K562 (cell line): ENCODE data around the gene ALG1. TPM values are rescaled to one million over a fixed set of nuclear protein-coding genes. Genes with fewer than 3 reads are reported as not detected.

Source experiments
- ATAC-seq: fragments of 200-7000 bp; cut with Tn5 transposase; 3 replicates; pipeline ENCODE4 v1.9.1; 2020; ENCODE audit warnings: moderate library complexity
- BruUV-seq: library from RNA; stranded (reverse); fragments of 400-500 nt; replicated peaks from 2 replicates; lab custom pipeline; 2021; lab: Mats Ljungman, UMichigan
- CTCF ChIA-PET: fragments of 300-600 bp; formaldehyde crosslinking; extraction: SDS; loops from one replicate; lab custom pipeline; 2021; ENCODE audit warnings: low intra/inter-chr PET ratio; lab: Yijun Ruan, JAX
- POLR2A ChIA-PET: fragments of 300-600, 350-650 bp; sonication (Branson Sonifier 250); formaldehyde crosslinking; extraction: SDS; loops from one replicate; lab custom pipeline; 2021; ENCODE audit warnings: antibody characterized with exemption, inconsistent platforms; lab: Yijun Ruan, JAX
- DNase-seq, 4 experiments: peaks; one replicate each; pipeline versions ENCODE4 v3.0.0 to v3.0.0-alpha.2; 2011 to 2018; ENCODE audit warnings: low spot score in 3 of 4, mixed read lengths in 3 of 4; ENCODE audit errors: extremely low read depth in 1 of 4
- FAIRE-seq: peaks from 2 replicates; lab custom pipeline; 2011; peaks lifted over from hg19 to GRCh38; lab: Jason Lieb, UNC
- H2AFZ ChIP-seq: 2 replicates; pipeline ENCODE4 v1.6.0; 2011; ENCODE audit warnings: low read depth, low read length, control low read depth, inconsistent platforms
- H3K27ac ChIP-seq: fragments of 200-600 bp; 3 replicates; pipeline ENCODE4 v1.8.0; 2011; ENCODE audit warnings: low read depth, mild to moderate bottlenecking, control low read depth, inconsistent platforms, low read length, moderate library complexity, mixed read lengths; ENCODE audit errors: extremely low read depth
- H3K27me3 ChIP-seq, 2 experiments: fragments of 300-600 bp in 1 of 2; 2 replicates in 1 of 2; 3 replicates in 1 of 2; pipeline versions ENCODE4 v1.6.0 to v1.8.0; 2011; ENCODE audit warnings: inconsistent platforms in 2 of 2, low read length in 2 of 2, mild to moderate bottlenecking in 1 of 2, mixed read lengths in 1 of 2, moderate library complexity in 1 of 2; ENCODE audit not compliant: control insufficient read depth in 2 of 2, insufficient read depth in 2 of 2
- H3K36me3 ChIP-seq: fragments of 300-600 bp; 3 replicates; pipeline ENCODE4 v1.8.0; 2011; ENCODE audit warnings: mild to moderate bottlenecking, low read length, inconsistent platforms; ENCODE audit not compliant: control insufficient read depth, insufficient read depth
- H3K4me1 ChIP-seq, 2 experiments: fragments of 200-600 bp in 1 of 2; replicated peaks in 1 of 2; 2 replicates in 1 of 2; 3 replicates in 1 of 2; pipeline versions ENCODE4 v1.5.1 to v1.8.0; 2011; ENCODE audit warnings: inconsistent platforms in 2 of 2, low read length in 2 of 2, mild to moderate bottlenecking in 1 of 2, mixed read lengths in 1 of 2, moderate library complexity in 1 of 2; ENCODE audit not compliant: control insufficient read depth in 2 of 2, insufficient read depth in 2 of 2
- H3K4me2 ChIP-seq: 2 replicates; pipeline ENCODE4 v1.6.1; 2011; ENCODE audit warnings: low read length, control low read depth, inconsistent platforms, mixed read lengths; ENCODE audit not compliant: insufficient read depth
- H3K4me3 ChIP-seq: fragments of 200-600 bp; sonication (generic), shearing (Covaris generic); 2 replicates; pipeline ENCODE4 v1.5.1; 2016; ENCODE audit warnings: control low read depth, inconsistent platforms
- H3K79me2 ChIP-seq: fragments of 200-600 bp; 3 replicates; pipeline ENCODE4 v1.8.0; 2011; ENCODE audit warnings: low read length, inconsistent platforms; ENCODE audit not compliant: control insufficient read depth, insufficient read depth
- H3K9ac ChIP-seq, 2 experiments: 2 replicates each; pipeline versions ENCODE4 v1.6.0 to v1.6.1; 2011; ENCODE audit warnings: low read depth in 2 of 2, low read length in 2 of 2, control low read depth in 1 of 2, inconsistent platforms in 1 of 2, mild to moderate bottlenecking in 1 of 2, mixed read lengths in 1 of 2; ENCODE audit not compliant: insufficient read depth in 1 of 2
- H3K9me1 ChIP-seq: one replicate; pipeline ENCODE4 v1.6.0; 2011; ENCODE audit warnings: inconsistent platforms, mild to moderate bottlenecking, low read length, moderate library complexity; ENCODE audit not compliant: control insufficient read depth, insufficient read depth
- H3K9me3 ChIP-seq: replicated peaks from 2 replicates; pipeline ENCODE4 v1.5.1; 2011; ENCODE audit warnings: low read depth, low read length, inconsistent platforms; ENCODE audit not compliant: control insufficient read depth, insufficient read depth
- H4K20me1 ChIP-seq: replicated peaks from 2 replicates; pipeline ENCODE4 v1.6.1; 2011; ENCODE audit warnings: low read length, inconsistent platforms, mixed read lengths; ENCODE audit not compliant: control insufficient read depth, insufficient read depth
- WGBS: fragments of 100-300 bp; shearing (Covaris generic); methylation state at CpG from one replicate; pipeline ENCODE4 v1.1.6; 2016; ENCODE audit warnings: low coverage, mixed read lengths; ENCODE audit not compliant: insufficient coverage; ENCODE audit errors: missing lambda C conversion rate; 5-methylcytosine and 5-hydroxymethylcytosine counted together
- in situ Hi-C: fragments of 300-500 bp; cut with MboI; formaldehyde crosslinking; loops from 4 replicates; pipeline ENCODE4 v1.15.0; 2018; ENCODE audit warnings: inconsistent platforms, mixed read lengths
- intact Hi-C: fragments of 100-400 bp; cut with micrococcal nuclease; formaldehyde crosslinking; loops from 2 replicates; pipeline ENCODE4 v1.14.2; 2022
- polyA plus RNA-seq, 8 experiments: library from polyadenylated mRNA; depleted of rRNA in 4 of 8; stranded (reverse) in 5 of 8; unstranded in 3 of 8; fragments of >200 nt; fragmentation: Nextera tagmentation in 2 of 8; fragmentation: Illumina TruSeq in 1 of 8; extraction: Ambion mirVana in 2 of 8; extraction: Trizol in 1 of 8; gene quantifications; 2 replicates each; pipeline versions ENCODE4 v1.2.1 to v1.2.3, GENCODE V29; 2011 to 2014; ENCODE audit warnings: inconsistent platforms in 1 of 8, missing spikeins in 1 of 8
- total RNA-seq, 7 experiments: library from RNA; depleted of rRNA in 6 of 7; stranded (reverse); fragments of >200 nt in 6 of 7; fragmentation: Illumina TruSeq in 2 of 7; extraction: Trizol in 2 of 7; gene quantifications; 2 replicates each; pipeline versions ENCODE4 v1.2.1 to v1.2.3, GENCODE V29; 2011 to 2021; ENCODE audit warnings: low replicate concordance in 1 of 7
- TF ChIP-seq, protein P1 (sequence below): sonication (generic); formaldehyde crosslinking; IDR thresholded peaks from 2 replicates; pipeline ENCODE4 v1.8.0; 2022; ENCODE audit warnings: mild to moderate bottlenecking, missing genetic modification reagents, borderline replicate concordance
- TF ChIP-seq, protein P2 (sequence below), 2 experiments: fragments of 450-650 bp in 1 of 2; sonication (generic) in 1 of 2; formaldehyde crosslinking in 1 of 2; IDR thresholded peaks; 2 replicates each; pipeline versions ENCODE4 v1.7.1 to v1.9.0; 2016 to 2022; ENCODE audit warnings: inconsistent platforms in 1 of 2, mild to moderate bottlenecking in 1 of 2, missing genetic modification reagents in 1 of 2
- TF ChIP-seq, protein P3 (sequence below): fragments of 450-650 bp; IDR thresholded peaks from 2 replicates; pipeline ENCODE4 v1.7.0; 2016; ENCODE audit warnings: borderline replicate concordance

Gene ALG1
- total and polyA plus RNA-seq, 9 of the 15 experiments (the other 6 are each of a cell fraction or from before 2014, with no cell fraction given): 1.1 to 26.4 (median 18.3) TPM

DNA sequence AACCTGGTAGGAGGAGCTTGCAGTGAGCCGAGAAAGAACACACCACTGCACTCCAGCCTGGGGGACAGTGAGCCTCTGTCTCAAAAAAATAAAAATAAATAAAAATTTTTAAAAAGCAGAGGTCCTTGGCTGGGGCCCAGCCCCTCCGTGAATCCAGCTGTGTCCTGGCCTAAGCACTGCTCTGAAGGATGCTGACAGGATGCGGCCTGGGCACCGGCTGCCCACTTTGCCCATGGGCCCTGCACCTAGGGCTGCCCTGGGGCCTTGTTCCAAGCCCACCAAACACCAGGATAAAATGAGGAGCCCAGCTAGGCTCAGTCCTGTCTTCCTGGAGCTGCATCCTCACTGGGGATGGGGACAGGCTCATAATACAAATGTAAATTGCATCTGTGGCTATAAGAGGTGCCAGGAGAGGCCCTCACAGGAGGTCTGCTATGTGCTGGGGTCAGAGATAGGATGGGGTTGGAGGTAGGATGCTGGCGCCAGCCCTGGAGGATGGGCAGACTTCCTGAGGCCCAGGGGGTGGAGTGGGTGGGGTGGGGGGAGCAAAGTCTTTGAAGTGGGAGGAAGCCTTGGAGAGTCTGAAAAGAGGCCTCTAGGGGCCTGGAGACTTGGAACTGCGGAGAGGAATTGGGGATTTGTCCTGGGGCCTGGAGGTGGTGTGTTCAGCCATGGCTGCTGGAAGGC lies 12.1 kb upstream of the ALG1 start:
- peaks cover 25 to 63% of the 10 kb centered on the region in 2 experiments; a peak in 4 of 5 replicates for H3K27me3 ChIP-seq
- H3K9ac ChIP-seq: 0 out of 4 replicates have a peak overlapping the region, but pooled peaks of 1 of the 2 experiments have one; percentile 31
- H3K4me3 ChIP-seq: no peak overlapping the region
- H3K9me3 ChIP-seq: no peaks in the 10 kb centered on the region
- no peak for ATAC-seq
- WGBS: 0% methylated on average over 6 of the region's 6 CpGs
- ChIA-PET CTCF (no interaction called here), POLR2A (interaction anchor here (0.5 kb wide), 1 partner anchor 97 kb away, joined by 3 read pairs; no protein-coding TSS in a partner anchor)
- no peak overlapping the region for H3K27ac ChIP-seq
- H4K20me1 ChIP-seq: 0 out of 2 replicates have a peak, but pooled peaks cover 4% of the 10 kb centered on the region
- H3K9me1 ChIP-seq: no peaks in the 10 kb centered on the region
- H3K4me1 ChIP-seq: no peaks in the 10 kb centered on the region
- H3K4me2 ChIP-seq: no peak overlapping the region
- no peaks in the 10 kb centered on the region for H3K36me3 ChIP-seq
- no peak for FAIRE-seq
- in situ Hi-C loops: no loop called here
- BruUV-seq: no TSS peak
- no peaks in the 10 kb centered on the region for H3K79me2 ChIP-seq
- intact Hi-C loops: no loop called here
- no peak for DNase-seq
- no peak overlapping the region for H2AFZ ChIP-seq
- TF ChIP-seq, protein P1, sequence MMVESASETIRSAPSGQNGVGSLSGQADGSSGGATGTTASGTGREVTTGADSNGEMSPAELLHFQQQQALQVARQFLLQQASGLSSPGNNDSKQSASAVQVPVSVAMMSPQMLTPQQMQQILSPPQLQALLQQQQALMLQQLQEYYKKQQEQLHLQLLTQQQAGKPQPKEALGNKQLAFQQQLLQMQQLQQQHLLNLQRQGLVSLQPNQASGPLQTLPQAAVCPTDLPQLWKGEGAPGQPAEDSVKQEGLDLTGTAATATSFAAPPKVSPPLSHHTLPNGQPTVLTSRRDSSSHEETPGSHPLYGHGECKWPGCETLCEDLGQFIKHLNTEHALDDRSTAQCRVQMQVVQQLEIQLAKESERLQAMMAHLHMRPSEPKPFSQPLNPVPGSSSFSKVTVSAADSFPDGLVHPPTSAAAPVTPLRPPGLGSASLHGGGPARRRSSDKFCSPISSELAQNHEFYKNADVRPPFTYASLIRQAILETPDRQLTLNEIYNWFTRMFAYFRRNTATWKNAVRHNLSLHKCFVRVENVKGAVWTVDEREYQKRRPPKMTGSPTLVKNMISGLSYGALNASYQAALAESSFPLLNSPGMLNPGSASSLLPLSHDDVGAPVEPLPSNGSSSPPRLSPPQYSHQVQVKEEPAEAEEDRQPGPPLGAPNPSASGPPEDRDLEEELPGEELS (CRISPR knock-in tag): no peak
- TF ChIP-seq, protein P2, sequence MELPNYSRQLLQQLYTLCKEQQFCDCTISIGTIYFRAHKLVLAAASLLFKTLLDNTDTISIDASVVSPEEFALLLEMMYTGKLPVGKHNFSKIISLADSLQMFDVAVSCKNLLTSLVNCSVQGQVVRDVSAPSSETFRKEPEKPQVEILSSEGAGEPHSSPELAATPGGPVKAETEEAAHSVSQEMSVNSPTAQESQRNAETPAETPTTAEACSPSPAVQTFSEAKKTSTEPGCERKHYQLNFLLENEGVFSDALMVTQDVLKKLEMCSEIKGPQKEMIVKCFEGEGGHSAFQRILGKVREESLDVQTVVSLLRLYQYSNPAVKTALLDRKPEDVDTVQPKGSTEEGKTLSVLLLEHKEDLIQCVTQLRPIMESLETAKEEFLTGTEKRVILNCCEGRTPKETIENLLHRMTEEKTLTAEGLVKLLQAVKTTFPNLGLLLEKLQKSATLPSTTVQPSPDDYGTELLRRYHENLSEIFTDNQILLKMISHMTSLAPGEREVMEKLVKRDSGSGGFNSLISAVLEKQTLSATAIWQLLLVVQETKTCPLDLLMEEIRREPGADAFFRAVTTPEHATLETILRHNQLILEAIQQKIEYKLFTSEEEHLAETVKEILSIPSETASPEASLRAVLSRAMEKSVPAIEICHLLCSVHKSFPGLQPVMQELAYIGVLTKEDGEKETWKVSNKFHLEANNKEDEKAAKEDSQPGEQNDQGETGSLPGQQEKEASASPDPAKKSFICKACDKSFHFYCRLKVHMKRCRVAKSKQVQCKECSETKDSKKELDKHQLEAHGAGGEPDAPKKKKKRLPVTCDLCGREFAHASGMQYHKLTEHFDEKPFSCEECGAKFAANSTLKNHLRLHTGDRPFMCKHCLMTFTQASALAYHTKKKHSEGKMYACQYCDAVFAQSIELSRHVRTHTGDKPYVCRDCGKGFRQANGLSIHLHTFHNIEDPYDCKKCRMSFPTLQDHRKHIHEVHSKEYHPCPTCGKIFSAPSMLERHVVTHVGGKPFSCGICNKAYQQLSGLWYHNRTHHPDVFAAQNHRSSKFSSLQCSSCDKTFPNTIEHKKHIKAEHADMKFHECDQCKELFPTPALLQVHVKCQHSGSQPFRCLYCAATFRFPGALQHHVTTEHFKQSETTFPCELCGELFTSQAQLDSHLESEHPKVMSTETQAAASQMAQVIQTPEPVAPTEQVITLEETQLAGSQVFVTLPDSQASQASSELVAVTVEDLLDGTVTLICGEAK (IDR thresholded peaks at IDR 0.05): no peak
- TF ChIP-seq, protein P2 (CRISPR knock-in tag; IDR thresholded peaks at IDR 0.05): no peak
- TF ChIP-seq, protein P3, sequence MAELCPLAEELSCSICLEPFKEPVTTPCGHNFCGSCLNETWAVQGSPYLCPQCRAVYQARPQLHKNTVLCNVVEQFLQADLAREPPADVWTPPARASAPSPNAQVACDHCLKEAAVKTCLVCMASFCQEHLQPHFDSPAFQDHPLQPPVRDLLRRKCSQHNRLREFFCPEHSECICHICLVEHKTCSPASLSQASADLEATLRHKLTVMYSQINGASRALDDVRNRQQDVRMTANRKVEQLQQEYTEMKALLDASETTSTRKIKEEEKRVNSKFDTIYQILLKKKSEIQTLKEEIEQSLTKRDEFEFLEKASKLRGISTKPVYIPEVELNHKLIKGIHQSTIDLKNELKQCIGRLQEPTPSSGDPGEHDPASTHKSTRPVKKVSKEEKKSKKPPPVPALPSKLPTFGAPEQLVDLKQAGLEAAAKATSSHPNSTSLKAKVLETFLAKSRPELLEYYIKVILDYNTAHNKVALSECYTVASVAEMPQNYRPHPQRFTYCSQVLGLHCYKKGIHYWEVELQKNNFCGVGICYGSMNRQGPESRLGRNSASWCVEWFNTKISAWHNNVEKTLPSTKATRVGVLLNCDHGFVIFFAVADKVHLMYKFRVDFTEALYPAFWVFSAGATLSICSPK: no peak
